Hematopoietic multipotent progenitor cell treated with erythropoietin and hydrocortisone succinate and interleukin-3 and kit ligand, for 6 days (in vitro differentiated cells): ENCODE data around the gene GRHL1.
"Not testable (repeated sequence)": the region's sequence is repeated elsewhere in the genome, so short reads cannot be mapped to it uniquely, and the experiment has no call there.

Source experiments
- DNase-seq: peaks from one replicate; pipeline ENCODE4 v3.0.0-alpha.2; 2015

The GRHL1 gene

GRCh38 chr2:10030311-10030736 is 78.8 kb downstream of the GRHL1 start:
- peak; percentile 49 for DNase-seq

GRCh38 chr2:10030798-10031197 is 79.3 kb downstream of the GRHL1 start:
- not testable (repeated sequence) for DNase-seq

- no peak for DNase-seq
Observed at GRCh38 chr2:10031886-10032745, 80.6 kb downstream of the GRHL1 start.

GRCh38 chr2:10032746-10033105 is 81.2 kb downstream of the GRHL1 start:
- no peak for DNase-seq

- peak; percentile 86 for DNase-seq
Observed at GRCh38 chr2:10033251-10034006, 81.9 kb downstream of the GRHL1 start.

GRCh38 chr2:10034333-10035052 is 83.0 kb downstream of the GRHL1 start:
- no peak for DNase-seq

- DNase-seq, result no peak
Observed at GRCh38 chr2:10035053-10035422, 83.5 kb downstream of the GRHL1 start.

GRCh38 chr2:10035633-10036032 is 84.1 kb downstream of the GRHL1 start:
- no peak for DNase-seq

- DNase-seq, result peak; percentile 82
Observed at GRCh38 chr2:10036095-10036884, 84.8 kb downstream of the GRHL1 start.

- no peak for DNase-seq
Observed at GRCh38 chr2:10038123-10038522, 86.6 kb downstream of the GRHL1 start.

- DNase-seq, result no peak
Observed at GRCh38 chr2:10038716-10039115, 87.2 kb downstream of the GRHL1 start.

- no peak for DNase-seq
Observed at GRCh38 chr2:10039658-10040410, 88.3 kb downstream of the GRHL1 start.

GRCh38 chr2:10041711-10042110 is 90.2 kb downstream of the GRHL1 start:
- DNase-seq, result no peak

- peak; percentile 41 for DNase-seq
Observed at GRCh38 chr2:10042301-10043161, 91.0 kb downstream of the GRHL1 start.

- peak; percentile 92 for DNase-seq
Observed at GRCh38 chr2:10043256-10043905, 91.9 kb downstream of the GRHL1 start, which contains the start of gene KLF11. KLF11 (plus strand) TSS chr2:10043550; CDS start chr2:10043717, 167 bp downstream.

- peak; percentile 89 for DNase-seq
Observed at GRCh38 chr2:10043906-10044601, 92.6 kb downstream of the GRHL1 start.

GRCh38 chr2:10045561-10046355 is 94.3 kb downstream of the GRHL1 start:
- DNase-seq, result no peak

- DNase-seq, result no peak
Observed at GRCh38 chr2:10046931-10047330, 95.4 kb downstream of the GRHL1 start.
